ENCODE measurements around the gene PWP2. TPM values are rescaled to one million over a fixed set of nuclear protein-coding genes. Genes with fewer than 3 reads are reported as not detected.
A peak's percentile ranks its signal among the peaks of the same experiment; 100 is the strongest.
"Not testable (repeated sequence)": the region's sequence is repeated elsewhere in the genome, so short reads cannot be mapped to it uniquely, and the experiment has no call there.

Gene PWP2
- 1 to 10 TPM; 1.7 to 7.2 TPM for total RNA-seq
- long read RNA-seq, result 0 reads

DNA sequence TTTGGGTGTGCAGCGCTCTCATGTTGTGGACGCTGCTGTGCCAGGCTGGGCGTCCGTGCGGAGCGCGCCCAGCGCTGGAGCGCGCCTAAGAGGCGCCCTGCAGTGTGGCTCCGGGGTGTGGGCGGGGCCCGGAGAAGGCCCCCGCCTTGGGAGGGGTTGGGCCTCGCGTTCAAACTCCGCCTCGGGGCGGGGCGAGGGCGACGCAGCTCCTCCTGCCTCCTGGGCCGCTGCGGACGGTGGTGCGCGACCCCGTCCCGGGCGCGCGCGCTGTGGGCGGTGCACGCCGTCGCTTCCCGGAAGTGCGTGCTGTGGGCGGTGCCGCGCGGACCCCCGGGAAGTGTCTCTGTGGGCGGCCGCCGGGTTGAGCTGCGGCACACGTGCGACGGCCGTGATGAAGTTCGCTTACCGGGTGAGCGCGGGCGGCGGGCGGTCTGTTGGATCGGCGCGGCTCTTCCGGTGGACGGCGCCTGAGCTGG lies at the start of gene PWP2:
Gene PWP2, plus strand, starts transcription at position 374 of the 476 bp plus-strand sequence. Its CDS starts 18 bp downstream, at position 392.
- ATAC-seq (peak; percentile 91), DNase-seq (peak; percentile 11 to 28)
- intact Hi-C loops (cut with DNase I, micrococcal nuclease), result not testable (repeated sequence)

- ATAC-seq, result no peak
Measured at GRCh38 chr21:44057960-44058651, 49.1 kb upstream of the PWP2 start.

DNA sequence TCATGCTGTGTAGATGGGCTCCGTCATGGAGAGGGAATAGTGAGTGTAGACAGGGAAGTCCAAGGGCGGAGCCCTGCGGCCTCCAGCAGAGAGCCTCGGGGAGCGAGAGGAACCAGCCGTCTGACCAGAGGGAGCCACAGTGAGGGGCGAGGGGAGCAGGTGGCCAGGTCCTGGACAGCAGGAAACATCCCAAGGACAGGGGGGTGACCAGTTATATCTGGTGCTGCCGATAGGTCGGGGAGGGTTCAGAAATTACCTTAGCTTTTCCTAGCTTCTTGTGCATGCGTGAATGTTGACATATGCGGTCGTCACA lies 48.6 kb upstream of the PWP2 start:
- no peak for ATAC-seq

More at GRCh38 chr21:44057960-44058651, 49.1 kb upstream of the PWP2 start:
- no peak for DNase-seq
- intact Hi-C loops (cut with DNase I, micrococcal nuclease), result no loop called here

DNA sequence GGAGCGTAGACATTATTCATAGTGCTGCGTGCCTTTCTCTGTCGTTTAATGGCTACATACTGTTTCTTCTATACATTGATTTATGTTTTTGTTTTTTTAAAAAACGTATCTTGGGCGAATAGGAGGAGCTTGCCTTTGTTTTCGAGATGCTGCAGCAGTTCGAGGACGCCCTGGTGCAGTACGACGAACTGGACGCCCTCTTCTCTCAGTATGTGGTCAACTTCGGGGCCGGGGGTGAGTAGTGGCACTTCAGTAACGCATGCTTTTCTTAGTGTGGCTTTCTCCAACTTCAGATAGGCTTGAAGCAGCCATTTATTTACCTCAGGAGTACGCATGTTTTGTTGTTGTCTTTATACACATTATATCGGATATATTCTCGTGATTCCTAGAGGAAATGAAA lies 48.2 kb upstream of the PWP2 start:
- no peak for ATAC-seq
- intact Hi-C loops (cut with DNase I, micrococcal nuclease), result no loop called here

More for the DNA sequence above, 48.6 kb upstream of the PWP2 start:
- intact Hi-C loops (cut with DNase I, micrococcal nuclease), result no loop called here
- DNase-seq, result no peak

GRCh38 chr21:44059710-44060109 lies 47.5 kb upstream of the PWP2 start:
- intact Hi-C loops (cut with DNase I, micrococcal nuclease), result no loop called here
- no peak for ATAC-seq

More for the DNA sequence above, 48.2 kb upstream of the PWP2 start:
- DNase-seq, result no peak

DNA sequence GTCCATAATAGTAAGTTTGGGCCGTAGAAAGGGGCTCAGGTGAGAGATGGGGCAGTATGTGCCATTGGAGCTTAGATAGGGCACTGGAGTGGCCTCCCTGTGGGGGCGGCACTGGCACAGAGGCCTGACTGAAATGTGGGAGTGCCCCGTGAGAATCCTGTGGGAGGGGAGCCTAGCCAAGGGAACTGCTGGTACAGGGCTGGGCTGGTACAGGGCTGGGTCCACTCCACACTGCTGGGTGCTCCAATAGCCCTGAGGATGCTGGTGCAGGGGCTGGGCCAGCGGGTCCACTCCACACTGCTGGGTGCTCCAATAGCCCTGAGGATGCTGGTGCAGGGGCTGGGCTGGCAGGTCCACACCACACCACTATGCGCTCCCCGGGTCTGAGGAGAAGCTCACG lies 44.8 kb upstream of the PWP2 start:
- intact Hi-C loops (cut with DNase I, micrococcal nuclease), result no loop called here

More at GRCh38 chr21:44059710-44060109, 47.5 kb upstream of the PWP2 start:
- no peak for DNase-seq

DNA sequence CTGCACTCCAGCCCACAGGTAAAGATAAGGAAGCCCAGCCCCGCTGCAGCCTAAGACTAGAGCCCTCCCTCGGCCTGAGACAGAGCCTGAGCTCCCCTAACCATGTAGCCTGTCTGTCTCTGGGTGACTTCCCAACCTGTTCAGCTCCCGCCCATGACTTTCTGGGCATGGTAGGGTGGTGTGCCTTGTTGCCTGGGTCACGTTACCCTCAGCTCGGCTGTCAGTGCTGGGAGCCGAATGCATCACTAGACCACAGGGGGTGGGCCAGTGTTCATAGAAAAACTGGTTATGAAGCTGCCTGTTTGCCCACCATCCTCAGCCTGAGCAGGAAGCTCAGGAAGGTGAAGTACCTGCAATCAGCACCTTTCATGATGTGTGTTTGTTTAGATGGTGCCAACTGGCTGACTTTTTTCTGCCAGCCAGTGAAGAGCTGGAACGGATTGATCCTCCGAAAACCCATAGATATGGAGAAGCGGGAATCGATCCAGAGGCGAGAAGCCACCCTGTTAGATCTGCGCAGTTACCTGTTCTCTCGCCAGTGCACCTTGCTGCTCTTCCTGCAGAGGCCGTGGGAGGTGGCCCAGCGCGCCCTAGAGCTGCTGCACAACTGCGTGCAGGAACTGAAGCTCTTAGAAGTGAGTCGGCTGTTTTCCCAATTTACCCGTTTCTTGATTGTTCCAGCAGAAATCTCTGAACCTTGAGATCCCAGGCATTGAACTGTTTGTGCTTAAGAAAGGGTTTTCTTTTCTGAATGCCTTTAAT lies 43.9 kb upstream of the PWP2 start:
- DNase-seq (no peak), ATAC-seq (no peak)
- intact Hi-C loops (cut with DNase I, micrococcal nuclease), result no loop called here

More for the DNA sequence above, 44.8 kb upstream of the PWP2 start:
- DNase-seq (no peak), ATAC-seq (no peak)

DNA sequence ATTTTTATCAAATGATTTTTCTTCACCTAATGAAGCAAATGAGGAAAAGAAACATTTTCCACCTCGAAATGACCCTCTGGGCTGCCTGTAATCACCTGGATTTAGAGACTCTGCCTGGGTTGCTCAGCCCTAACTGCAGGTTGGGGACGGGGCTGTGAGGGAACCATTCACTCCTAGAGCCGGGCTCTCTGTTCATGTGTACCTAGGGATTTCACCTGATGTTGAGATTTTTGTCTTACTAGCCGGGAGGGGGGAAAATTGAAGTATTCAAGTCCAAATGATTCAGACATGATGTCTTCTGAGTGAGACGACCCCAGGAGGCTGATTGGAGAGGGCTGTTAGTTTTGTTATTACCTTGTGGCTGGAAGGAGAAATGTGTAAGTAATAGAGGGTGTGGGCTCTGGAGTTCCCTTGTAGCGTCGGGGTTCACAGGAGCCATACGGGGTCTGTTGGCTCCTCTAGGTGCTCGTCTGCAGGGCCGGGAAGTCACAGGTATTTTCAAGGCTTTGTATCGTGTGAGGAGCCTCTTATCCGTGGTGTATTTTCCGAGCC lies 42.3 kb upstream of the PWP2 start:
- no peak for DNase-seq
- no peak for ATAC-seq
- intact Hi-C loops (cut with DNase I, micrococcal nuclease), result no loop called here

DNA sequence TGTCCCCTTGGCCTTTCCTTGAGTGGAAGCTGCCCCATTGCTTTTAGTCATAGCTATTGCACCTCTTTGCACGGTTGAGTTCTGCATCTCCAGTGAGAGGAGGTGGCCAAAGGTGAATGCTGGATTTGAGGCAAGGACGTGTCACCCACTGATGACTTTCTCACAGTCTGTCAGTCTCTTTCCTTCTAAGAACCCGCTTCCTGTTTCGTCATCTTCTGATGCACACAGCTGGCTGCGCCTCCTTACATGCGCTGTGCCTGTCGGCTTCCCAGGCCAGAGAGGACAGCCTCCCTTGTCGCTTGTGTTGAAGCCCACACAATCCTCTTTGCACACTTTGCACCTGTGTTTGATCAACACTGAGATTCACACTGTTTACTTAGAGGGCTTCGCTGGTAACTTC lies 41.8 kb upstream of the PWP2 start:
- intact Hi-C loops (cut with DNase I, micrococcal nuclease), result no loop called here
- ATAC-seq (peak; percentile 40), DNase-seq (peak in 1 of 2 donors; percentile 27)

GRCh38 chr21:44066116-44066515 lies 41.1 kb upstream of the PWP2 start:
- intact Hi-C loops (cut with DNase I, micrococcal nuclease), result no loop called here
- DNase-seq, result no peak
- ATAC-seq, result no peak

DNA sequence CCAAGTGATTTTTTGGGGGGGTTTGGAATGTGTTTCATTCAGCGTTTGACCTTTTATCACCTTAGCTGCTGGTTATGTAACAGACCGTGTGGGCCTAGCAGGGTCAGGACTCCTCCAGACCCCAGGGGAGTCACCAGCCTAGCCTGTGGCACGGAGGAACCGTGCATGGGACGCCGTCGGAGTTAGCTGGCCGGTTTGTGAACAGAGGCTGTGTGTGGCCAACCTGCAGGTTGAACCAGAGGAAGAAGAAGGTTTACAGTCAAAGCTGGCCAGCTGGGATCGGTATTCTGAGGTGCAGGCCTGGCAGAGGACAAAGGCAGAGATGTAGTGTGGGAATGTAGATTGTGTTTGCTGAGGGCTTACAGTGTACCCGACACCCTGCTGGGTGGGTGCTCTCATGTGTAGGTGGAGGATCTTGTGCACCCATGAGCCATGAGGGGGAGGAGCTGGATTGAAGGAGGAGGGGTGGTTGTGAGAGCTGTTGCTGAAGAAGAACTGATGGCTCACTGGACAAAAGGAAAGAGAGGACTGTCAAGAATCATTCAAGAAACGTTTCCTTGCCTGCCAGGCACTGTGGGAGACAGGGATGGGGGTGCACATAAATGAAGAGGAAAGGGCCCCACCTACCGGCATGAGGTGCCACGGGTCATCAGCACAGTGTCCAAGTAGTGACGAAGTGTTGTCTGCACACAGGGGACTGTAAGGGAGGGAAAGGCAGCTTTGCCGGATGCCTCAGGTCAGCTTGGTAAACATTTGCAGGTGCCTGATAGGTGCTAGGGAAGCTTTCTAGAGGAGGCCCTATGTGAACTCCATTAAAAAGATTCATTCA lies 40.0 kb upstream of the PWP2 start:
- intact Hi-C loops (cut with DNase I, micrococcal nuclease), result no loop called here
- ATAC-seq (peak; percentile 41), DNase-seq (no peak)

- intact Hi-C loops (cut with DNase I, micrococcal nuclease), result no loop called here
- no peak for ATAC-seq
- no peak for DNase-seq
Measured at GRCh38 chr21:44070391-44070790, 36.8 kb upstream of the PWP2 start.

DNA sequence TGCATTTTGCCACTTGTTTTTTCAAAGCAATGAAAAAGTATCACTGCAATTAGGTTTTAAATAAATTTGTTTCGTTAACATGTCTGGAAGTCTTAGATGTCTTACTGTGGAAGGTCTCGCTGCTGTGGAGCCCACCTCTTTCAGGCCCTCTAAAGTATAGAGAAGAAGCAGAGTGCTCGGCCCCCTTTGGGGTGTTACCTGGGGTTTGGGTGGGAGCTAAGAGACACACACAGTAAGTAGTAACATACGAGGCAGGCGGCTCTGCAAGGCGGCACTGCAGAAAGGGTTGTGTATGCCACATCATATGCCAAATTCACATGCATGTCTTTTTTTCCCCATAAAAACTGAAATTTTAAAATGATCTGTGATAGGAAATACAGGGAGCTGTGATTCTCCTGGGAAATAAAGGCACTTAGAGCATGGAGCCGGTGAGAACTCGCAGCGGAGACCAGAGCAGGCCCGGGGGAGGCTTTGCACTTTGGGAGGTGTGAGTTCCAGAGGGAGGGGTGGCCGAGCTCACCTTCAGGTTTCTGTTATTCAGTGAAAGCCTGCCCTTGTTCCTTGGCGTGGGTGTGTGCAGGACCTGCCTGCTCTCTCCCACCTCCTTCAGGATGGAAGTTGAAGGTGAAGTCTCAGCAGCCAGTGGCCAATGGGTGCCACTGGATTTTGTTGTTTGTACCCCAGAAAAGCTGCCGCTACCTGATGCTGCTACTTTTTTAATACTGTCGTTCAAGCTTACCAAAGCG lies 35.7 kb upstream of the PWP2 start:
- ATAC-seq (no peak), DNase-seq (no peak)
- intact Hi-C loops (cut with DNase I, micrococcal nuclease), result no loop called here

DNA sequence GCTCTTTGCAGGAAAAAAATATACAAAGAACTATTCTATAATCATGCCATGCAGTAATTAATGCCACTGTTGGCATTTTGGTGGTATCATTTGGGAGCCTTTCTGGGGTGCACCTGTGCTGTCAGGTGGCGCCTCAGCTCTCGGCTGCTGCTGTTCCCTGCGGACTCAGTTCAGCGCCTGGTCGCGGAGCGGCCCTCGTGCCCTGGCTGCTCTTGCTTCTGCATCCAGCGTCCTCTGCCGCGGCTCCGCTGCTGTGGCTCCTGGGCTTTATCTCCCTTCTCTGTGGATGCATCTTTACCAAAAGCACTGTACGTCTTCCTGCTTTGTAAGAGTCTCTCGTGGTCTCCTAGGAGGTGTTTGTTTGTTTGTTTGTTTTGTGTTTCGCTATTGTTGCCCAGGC lies 35.1 kb upstream of the PWP2 start:
- DNase-seq (no peak), ATAC-seq (no peak)
- intact Hi-C loops (cut with DNase I, micrococcal nuclease), result no loop called here

DNA sequence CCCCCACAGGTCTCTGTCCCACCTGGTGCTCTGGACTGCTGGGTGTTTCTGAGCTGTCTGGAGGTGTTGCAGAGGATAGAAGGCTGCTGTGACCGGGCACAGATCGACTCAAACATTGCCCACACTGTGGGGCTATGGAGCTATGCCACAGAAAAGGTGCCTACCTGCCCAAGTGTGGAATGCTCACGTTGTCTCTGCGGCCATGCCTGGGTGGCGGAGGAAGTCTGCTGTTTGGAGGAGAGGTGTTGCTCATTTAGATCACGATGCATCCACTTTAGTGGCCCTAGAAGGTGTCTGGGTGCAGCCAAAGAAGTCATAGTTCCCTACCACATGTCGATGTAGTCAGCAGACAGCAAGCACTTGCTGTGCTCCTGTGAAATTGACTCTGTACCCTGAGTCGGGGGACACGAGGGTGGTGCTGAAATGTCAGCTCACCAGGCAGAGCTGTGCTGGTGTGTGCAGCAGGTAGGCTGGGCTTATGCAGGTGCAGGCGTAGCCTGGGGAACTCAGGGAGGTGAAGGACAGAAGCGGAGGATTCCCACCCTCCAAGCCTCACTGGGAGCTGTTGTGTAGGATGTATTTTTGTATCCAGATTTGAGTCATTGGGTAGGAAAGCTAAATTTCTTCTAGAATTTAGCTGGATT lies 32.8 kb upstream of the PWP2 start:
- peak; percentile 91 for ATAC-seq
- intact Hi-C loops (cut with DNase I, micrococcal nuclease), result no loop called here

DNA sequence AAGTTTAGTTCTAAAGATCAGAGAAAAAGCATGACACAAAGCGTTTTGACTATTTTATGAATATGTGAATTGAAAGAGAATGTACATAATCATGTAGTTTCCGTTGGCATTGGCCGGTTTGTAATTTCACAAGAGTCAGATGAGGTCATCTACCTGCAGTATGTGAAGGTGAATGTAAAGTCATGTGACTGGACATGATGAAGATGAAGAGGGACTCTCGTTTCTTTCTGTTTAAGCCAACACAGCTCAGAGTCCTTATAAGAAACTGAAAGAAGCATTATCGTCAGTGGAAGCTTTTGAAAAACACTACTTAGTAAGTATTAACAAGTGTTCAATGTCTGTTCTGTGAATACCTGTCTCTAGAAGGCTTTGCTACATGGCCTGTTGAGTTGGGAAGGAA lies 30.9 kb upstream of the PWP2 start:
- no peak for ATAC-seq
- intact Hi-C loops (cut with DNase I, micrococcal nuclease), result no loop called here

More for the DNA sequence above, 32.8 kb upstream of the PWP2 start:
- peak in 1 of 2 donors; percentile 29 for DNase-seq

GRCh38 chr21:44078411-44078981 lies 28.7 kb upstream of the PWP2 start:
- no peak for ATAC-seq
- no peak for DNase-seq
- intact Hi-C loops (cut with DNase I, micrococcal nuclease), result no loop called here

More for the DNA sequence above, 30.9 kb upstream of the PWP2 start:
- DNase-seq, result no peak

DNA sequence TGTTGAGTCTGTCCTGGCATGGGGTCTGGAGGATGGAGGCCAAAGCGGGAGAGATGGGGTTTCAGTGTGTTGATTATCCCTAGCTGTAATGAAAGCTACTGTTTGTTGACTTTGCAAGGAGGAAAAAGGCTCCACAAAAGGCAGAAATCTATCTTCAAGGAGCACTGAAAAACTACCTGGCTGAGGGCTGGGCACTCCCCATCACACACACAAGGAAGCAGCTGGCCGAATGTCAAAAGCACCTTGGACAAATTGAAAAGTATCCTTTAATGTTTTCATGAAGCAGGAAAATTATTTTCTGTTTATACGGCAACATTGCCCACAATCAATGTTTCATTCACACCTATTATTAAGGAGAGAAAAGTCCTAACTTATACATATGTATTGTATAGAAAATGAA lies 27.8 kb upstream of the PWP2 start:
- peak; percentile 24 for ATAC-seq
- DNase-seq, result no peak
- intact Hi-C loops (cut with DNase I, micrococcal nuclease), result no loop called here

Measured in left colon (tissue), 2 donors.